GM19351 (cell line): Measurements from ENCODE around the gene CPB2.
A peak's percentile ranks its signal among the peaks of the same experiment; 100 is the strongest.

Source experiments
- ATAC-seq: cut with Tn5 transposase; IDR thresholded peaks from one replicate; pipeline ENCODE4 v1.9.1; 2021; ENCODE audit warnings: mild to moderate bottlenecking, moderate library complexity; ENCODE audit not compliant: unreplicated experiment

Gene CPB2

DNA sequence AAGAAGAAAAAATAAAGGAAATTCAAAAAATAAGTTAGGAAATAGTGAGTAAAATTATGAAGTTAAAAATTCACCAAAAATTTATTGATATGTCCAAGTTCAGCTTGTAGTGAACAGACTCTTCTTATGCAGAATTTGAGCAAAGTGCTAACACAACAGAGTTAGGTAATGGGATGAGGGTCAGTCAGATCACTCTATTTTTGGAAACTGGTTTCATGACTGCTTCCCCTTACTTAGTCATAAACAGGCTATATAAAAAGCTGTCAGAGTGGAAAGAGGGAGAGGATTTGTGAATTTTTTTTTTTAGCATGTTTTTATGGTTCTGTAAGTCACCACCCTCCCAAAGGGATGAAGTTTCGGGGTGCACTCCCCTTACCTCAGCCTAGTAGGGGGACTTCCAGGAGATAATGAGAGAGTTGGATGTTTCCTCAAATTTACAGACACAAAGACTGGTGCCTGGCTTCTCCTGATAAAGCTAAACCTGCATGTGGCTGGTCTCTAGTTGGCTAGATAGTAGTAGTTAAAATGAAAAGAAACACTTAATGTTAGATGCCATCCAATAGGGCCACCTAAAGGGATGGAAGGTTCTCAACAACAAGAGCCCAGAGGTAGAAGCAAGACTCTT is 4.5 kb downstream of the CPB2 start:
- peak; percentile 70 for ATAC-seq

DNA sequence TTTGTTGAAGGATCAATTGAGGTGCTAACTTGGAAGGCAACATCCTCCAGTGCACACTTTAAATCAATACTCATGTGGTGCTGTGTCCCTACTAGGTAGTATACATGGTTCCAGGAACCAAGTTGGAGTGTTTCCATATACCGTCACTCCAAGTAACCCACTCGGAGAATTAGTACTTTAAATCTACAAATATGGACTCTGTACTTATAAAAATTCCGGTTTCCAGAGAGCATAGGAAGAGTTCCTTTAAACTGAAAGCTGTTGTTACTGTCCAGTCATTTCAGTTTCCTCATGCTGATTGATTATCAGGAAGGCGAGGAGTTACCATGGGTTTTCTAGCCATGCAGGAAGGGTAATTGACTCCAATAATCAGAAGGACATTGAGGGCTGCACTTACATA is 7.2 kb downstream of the CPB2 start:
- ATAC-seq: no peak

DNA sequence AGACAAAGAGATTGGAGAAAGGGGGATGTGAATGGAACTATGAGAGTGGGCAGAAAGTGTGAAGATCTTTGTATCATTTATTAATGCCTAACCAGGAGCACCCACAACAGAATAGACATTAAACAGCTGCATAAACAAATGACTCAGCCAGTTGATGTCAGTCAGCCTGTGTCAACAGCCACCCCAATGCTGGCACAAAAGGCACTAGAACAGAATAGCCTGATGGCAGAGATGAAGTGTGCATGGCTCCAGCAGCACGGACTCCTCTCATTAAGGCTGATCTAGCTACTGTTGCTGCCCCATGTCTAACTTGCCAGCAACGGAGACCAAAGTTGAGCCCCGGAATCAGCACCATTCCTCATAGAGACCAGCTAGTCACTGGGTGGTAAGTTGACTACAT is 7.8 kb downstream of the CPB2 start:
- no peak for ATAC-seq

DNA sequence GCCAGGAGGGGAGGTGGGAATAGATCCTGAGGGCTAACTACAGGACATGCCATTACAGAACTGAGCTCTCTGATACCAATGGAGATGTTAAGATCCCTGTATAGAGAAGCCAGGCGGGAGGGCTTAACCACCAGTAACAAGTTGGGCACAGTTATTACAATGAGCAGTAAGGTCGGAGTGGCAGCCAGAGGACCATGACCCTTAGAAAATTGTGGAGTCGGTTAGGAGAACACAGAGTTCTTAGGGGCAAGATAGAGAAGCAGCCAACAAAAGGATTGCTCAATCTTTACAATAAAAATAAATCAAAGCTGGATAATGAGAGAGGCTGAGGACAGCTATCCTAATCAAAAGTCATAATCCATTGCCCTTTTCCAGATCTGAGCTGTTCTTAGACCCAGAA is 10.4 kb downstream of the CPB2 start:
- no peak for ATAC-seq

DNA sequence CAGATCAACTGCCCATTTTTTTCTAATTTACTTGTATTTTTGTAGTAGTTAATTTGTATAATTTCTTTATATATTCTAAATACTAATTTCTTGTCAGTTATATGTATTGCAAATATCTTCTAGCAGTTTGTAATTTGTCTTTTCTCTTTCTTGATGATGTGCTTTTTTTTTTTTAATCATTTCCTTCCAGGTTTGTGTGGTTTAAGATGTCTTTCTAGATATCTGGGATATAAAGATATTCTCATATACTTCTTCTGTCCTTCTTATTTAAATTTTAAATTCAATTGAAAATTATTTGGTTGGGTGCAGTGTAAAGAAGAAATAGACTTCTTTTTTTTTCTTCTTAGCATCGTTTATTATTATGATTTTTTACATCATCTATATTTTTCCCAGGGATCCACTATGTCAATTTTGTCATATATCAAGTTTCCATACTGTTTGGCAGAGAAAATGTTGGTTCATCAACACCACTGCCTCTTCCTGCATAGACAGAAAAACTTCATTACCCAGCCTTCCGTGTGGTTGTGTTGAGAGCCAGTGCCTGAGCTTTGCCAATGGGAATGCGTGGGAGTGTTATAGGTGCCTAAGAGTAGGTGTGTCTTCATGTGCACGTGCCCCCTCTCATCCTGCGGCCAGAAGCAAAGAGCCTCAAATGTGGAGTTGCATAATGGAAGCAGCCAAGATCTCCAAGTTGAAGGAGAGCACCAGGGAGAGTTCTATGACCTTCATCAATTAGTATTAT is 15.8 kb downstream of the CPB2 start:
- ATAC-seq: no peak

DNA sequence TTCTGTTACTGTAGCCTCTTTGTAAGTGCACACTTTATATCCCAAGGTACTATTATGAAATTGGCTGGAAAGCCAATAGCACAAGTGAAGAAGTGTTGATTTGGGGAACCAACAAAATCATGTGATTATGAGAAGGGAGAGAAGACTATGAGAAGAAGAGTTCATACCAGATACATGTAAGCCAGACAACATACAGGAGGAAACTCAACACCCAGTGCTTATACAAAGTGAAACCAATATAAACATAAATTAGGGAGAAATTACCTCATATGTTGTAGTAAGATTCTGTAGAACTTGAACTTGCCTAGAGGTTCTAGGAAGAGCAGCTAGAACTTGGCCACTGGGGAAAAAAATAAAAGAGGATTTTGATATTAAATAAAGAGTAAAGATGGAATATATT is 17.4 kb downstream of the CPB2 start:
- ATAC-seq: no peak

DNA sequence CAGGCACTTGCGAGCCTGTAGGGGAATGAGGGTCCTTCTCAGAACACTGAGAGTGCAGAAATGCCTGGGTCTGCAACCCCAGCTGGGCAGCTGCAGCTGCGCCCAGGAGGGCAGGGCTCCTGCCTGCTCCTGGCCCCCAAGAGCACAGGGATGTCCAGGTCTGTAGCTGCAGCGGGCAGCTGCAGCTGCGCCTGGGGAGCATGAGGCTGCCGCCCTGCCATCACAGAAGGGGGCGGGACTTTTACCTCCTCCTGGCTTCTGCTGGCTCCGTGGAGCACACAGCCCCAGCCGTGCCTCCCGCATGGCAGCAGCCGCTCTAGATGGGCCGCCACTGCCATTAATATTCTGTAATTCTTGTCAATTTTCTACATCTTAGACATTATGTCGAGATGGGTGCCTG is 17.8 kb downstream of the CPB2 start:
- no peak for ATAC-seq

DNA sequence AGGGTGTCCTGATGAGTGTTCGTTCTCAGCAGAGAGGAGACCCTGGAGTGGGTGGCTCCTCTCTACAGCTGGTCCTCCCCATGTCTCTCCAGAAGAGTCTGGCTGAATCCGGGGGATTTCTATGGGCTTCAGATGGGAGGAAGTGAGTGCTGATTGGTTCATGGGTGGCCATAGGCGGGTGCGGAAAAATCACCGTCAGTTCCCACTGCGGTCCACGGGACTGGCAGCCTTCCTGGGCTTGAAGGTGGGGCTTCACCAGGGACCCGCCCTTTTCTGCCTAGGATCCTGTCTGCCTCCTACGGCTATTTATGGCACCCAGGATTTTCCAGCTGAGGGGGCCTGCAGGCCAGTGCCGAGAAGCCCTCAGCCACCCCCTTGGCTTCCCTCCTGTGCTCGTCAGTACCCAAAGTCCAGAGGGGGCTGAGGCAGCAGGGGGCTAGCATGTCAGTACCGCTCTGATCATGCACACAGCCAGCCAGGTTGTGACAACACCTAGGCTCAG is 18.4 kb downstream of the CPB2 start:
- no peak for ATAC-seq

DNA sequence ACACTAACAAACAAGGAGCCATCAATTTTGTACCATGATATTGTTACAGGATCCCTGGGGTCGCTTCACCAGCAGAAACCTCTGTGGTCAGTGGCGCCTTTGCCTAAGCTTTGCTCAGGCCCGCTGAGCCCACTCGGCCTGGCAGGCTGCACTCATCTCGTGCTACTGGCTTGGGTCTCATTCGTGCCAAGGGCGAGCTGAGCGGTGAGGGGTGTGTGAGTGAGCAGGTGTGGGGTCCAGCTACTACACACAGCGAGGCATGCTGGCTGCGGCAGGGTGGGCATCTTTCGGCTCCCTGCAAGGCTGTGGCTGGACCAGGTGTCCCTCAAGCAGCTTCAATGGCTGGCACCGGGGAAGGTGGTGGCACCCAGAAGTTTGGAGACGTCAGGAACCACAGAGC is 19.1 kb downstream of the CPB2 start:
- no peak for ATAC-seq

DNA sequence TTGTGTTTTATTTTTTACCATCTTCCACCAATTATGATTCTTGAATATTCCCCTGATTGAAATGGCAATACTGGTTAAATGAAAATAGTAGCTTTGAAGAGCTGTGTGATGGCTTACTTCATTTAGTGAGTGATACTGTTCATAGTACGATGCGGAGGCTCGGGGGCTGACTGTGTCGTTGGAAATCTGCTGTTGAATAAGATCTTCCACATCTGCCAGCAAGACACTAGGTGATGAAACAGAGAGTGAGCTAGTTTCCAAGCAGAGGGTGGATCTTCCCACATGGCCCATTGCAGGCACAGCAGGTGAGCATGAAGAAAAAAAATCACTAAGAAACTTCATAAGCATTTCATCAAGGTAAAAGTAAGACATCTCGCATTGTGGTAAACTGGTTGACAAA is 22.5 kb downstream of the CPB2 start:
- no peak for ATAC-seq

DNA sequence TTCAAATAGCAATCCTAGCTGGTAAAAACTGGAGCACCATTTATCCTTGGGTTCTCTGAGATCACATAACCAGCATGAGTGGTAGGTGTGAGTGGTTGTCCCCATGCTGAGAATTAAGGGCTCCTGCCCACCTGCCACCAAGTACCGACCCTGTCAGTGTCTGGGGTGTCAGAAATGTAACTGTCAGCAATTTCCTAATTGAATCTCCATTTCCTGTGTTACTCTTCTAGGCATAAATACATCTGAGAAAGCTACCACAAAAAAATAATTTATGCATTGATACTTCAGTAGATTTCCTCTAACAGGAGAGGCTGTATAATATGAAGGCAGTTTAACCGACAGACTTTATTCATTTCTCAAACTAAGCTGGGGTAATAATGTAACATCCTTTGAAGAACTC is 25.1 kb downstream of the CPB2 start:
- no peak for ATAC-seq

DNA sequence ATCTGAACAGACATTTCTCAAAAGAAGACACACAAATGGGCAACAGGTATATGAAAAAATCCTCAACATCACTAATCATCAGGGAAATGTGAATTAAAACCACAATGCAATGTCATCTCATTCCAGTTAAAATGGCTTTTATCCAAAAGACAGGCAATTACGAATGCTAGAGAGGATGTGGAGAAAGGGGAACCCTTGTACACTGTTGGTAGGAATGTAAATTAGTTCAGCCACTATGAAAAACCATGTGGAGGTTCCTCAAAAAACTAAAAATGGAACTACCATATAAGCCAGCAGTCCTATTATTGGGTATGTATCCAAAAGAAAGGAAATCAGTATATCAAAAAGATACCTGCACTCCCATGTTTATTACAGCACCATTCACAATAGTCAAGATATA is 27.6 kb downstream of the CPB2 start:
- ATAC-seq: no peak

DNA sequence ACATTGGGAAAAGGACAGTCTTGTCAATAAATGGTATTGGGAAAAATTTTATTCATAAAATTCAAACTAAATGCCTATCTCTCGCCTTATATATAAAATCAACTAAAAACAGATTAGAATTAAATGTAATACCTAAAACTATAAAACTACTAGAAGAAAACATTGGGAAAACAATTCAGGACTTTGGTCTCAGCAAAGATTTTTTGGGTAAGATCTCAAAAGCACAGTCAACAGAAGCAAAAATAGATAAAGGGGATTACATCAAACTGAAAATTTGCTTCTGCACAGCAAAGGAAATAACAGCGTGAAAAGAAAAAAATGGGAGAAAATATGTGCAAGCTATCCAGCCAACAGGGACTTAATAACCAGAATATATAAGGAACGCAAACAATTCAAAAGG is 28.0 kb downstream of the CPB2 start:
- ATAC-seq: no peak

DNA sequence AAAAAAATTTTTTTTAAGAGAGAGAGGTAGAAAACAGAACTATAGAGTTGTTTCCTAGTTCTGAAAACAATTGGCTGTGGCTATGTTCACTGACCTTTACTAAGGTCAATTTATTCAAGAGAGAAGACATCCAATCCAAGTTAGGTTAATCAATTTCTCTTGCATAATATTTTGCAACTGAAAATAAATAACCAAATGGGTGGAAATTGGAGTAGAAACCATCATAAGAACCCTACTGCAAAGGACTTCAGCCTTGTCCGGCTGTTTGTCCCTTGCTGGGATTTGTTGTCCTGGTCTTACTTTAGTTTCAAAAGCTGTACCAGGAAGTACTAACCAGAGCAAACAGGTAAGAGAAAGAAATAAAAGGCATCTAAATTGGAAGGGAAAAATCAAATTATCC is 29.0 kb downstream of the CPB2 start:
- ATAC-seq: no peak

DNA sequence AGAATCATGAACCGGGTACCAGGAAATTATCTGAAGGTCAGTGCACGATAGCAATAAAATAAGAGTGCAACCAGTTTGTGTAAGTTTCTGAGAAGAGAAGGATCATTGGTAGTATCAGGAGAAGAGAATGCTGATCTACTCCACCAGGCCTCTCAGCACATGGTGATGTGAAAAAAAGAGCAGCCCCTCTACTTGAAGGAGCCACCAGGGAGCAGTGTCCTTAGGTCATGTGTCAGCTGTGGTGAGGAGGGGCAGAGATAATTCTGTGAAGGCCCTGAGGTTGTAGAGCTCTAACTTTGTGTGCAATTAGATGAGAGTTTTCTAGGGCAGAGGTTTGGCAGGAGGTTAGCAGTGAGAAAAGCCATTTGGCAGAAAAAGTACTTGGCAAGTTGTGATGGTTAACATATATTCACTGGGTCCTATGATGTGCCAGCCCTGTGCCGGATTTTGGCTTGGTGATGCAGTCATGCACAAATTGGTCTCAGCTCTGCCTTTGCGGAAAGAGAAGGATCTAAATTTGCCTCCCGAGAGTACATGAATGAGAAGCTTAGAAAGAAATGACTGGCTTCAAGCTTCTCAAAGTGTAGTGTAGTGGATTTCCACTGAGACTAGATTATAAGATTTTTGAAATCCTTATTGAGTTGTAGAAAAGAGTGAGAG is 33.1 kb downstream of the CPB2 start:
- ATAC-seq: peak; percentile 93

DNA sequence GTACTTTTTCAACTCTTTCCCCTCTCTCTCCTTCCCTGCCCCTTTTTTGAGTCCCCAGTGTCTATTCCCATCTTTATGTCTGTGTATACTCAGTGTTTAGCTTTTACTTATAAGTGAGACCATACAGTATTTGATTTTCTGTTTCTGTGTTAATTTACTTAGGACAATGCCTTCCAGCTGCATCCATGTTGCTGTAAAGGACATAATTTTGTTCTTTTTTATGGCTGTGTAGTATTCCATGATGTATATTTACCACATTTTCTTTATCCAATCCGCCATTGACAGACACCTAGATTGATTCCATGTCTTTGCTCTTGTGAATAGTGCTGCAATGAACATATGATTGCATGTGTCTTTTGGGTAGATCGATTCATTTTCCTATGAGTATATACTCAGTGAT is 41.5 kb downstream of the CPB2 start:
- no peak for ATAC-seq

DNA sequence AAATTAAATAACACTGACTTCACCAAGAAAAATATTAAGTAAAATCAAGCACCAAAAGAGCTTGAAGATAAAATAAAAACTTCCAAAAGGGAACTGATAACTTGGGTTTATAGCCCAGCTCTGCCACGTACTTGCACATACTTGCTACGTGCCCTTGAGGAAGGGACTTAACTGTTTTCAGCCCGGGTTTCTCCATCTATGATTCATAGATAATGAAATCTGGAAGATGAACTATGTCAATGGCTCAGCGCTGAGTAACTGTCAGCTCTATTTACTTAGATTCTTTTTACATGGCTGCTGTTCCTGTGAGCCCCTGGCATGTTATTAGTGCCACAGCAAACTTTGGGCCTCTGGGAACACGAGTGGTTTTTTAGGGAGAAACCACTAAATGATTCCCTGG is 42.6 kb downstream of the CPB2 start:
- no peak for ATAC-seq

DNA sequence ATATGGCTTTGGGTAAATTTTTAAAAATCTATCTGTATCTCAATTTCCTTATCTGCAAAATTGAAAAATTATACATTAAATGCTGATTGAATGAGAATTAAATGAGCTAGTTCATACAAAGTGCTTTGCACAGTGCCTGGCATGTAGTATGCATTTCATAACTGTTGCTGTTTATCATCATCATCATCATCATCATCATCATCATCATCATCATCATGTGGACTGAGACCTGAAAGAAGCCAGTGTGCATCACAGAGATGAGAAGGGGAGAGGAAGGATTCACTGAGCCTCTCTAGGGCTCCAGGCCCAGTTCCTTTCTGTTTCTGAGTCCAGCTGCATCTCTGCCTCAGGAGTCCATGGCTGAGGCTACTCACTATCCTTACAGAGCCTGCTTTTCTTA is 45.4 kb downstream of the CPB2 start:
- no peak for ATAC-seq

DNA sequence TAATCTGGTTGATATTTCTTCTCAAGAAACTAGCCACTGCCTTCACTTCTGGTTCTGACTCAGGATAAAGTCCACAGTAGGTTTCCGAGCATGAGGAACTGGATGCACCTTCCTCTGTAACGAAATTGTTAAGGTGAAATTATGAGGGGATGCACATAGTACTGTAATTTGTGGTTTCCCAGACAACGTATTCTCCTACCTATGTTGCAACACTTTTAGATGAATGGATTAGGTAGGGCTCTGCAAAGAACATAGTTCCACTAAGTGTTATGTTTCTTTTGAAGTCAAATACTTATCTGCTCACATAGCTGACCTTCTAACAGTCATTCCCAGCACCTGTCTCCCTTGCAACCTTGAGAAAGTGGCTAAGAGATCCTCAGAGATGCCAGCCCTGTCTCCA is 46.6 kb downstream of the CPB2 start:
- no peak for ATAC-seq

DNA sequence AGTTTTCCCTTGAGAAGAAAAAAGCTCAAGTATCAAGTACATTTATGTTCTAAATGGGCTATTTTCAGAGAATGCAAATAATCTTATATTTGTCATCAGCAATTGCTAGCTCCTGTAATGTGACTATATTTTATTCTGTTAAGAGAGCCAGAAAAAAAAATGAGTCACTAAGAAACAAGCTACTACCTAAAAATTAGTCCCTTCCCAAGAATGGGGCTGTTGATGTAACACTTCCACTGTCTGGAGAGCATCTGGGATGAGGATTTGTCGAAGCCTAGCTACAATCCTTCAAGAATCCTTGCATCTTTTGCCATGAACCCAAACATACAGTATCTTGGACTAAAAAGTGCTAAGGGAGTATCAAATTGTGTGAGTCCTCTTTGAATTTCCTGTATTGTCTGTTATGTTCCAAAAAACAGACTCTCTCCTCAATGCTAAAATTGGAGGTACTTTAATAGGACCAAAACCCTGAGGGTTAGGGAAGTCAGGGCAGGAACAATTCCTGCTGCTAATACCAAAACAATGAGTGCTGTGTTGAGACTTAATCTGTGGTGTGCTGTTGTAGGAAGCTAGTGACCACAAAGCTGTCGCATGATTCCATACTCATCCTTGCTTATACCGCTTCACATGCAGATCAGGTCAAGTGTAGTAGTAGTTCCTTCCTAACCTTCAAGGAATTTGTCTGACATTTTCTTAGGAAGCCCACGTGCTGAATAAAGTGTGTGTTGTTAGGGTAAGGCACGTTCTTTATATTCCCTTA is 47.4 kb downstream of the CPB2 start:
- no peak for ATAC-seq

DNA sequence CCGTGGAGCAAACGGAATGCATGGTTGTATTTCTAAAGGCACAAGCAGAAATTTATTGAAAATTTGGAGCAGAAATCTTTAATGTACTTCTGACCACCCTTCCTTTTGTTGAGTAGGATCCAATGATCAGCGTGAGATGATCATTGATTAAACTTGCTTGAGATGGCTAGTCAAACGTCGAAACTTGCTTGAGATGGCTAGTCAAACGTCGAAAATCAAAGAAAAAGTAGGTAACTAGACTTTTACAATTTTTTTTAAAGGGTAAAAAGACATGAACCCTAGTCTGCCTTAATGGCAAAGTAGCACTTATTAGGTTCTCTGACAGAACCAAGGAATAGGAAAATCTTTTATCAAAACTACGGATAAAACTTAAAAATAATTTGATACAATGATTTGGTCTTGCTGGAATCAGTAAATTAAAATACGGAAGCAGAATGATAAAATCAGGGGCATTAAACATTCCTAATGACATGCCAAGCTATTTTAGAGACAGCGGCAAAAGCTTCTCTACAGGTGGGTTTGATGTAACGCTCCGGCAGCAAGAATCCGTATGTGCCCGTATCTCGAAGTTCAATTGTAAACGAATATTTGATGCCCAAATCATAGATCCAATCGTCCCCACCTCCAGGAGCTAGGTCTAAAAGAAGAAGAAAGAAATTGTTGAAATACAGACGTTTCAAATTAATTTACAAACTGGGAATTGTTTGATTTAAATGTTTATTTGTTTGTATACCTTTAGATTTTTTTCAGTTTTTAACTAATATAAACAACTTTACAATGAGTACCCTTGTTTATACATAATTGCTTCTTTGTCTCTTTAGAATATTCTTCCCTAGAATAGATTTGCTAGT is 51.4 kb downstream of the CPB2 start:
- no peak for ATAC-seq
